NB4 (cell line): ENCODE results near the gene B3GALT4.

ENCODE experiments used
- CTCF ChIP-seq: IDR thresholded peaks from one replicate; pipeline ENCODE4 v1.5.1; 2012; ENCODE audit warnings: low read depth, low read length
- POLR2A ChIP-seq: IDR thresholded peaks from 2 replicates; pipeline ENCODE4 v1.6.1; 2011; ENCODE audit warnings: mild to moderate bottlenecking; ENCODE audit not compliant: insufficient read length; ENCODE audit errors: extremely low read depth

- TF ChIP-seq POLR2A (no peak), CTCF (no peak)
Measured at GRCh38 chr6:33290459-33290858, 13.5 kb downstream of the B3GALT4 start.
